ENCODE measurements around the gene ROR1. TPM values are rescaled to one million over a fixed set of nuclear protein-coding genes. Genes with fewer than 3 reads are reported as not detected.

ROR1 gene
- total and polyA plus RNA-seq, 9 donors = 3.0 to 26.1 (median 15.0) TPM

- Histone ChIP-seq H3K4me1 (ENCODE audit: insufficient read depth) (no peaks in the 10 kb centered on the region), H3K36me3 (no peaks in the 10 kb centered on the region), H3K27me3 (no peaks in the 10 kb centered on the region), H3K9me3 (no peaks in the 10 kb centered on the region), H3K27ac (no peak overlapping the region), H3K4me3 (no peak overlapping the region)
- intact Hi-C loops (cut with DNase I) = no loop called here
- no peak for DNase-seq
- TF ChIP-seq POLR2A (IDR thresholded peaks at IDR 0.05) (no peak), EP300 (IDR thresholded peaks at IDR 0.05) (no peak)
- TF ChIP-seq, protein P1, sequence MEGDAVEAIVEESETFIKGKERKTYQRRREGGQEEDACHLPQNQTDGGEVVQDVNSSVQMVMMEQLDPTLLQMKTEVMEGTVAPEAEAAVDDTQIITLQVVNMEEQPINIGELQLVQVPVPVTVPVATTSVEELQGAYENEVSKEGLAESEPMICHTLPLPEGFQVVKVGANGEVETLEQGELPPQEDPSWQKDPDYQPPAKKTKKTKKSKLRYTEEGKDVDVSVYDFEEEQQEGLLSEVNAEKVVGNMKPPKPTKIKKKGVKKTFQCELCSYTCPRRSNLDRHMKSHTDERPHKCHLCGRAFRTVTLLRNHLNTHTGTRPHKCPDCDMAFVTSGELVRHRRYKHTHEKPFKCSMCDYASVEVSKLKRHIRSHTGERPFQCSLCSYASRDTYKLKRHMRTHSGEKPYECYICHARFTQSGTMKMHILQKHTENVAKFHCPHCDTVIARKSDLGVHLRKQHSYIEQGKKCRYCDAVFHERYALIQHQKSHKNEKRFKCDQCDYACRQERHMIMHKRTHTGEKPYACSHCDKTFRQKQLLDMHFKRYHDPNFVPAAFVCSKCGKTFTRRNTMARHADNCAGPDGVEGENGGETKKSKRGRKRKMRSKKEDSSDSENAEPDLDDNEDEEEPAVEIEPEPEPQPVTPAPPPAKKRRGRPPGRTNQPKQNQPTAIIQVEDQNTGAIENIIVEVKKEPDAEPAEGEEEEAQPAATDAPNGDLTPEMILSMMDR (IDR thresholded peaks at IDR 0.05) = no peak
- 66 to 74% (median 69%) methylated on average over 5 of the region's 5 CpGs for WGBS, 3 donors
Observed at GRCh38 chr1:63827411-63828321, 53.8 kb downstream of the ROR1 start.

GRCh38 chr1:63828322-63829044 is 54.7 kb downstream of the ROR1 start:
- Histone ChIP-seq H3K36me3 (no peaks in the 10 kb centered on the region), H3K9me3 (no peaks in the 10 kb centered on the region), H3K4me1 (ENCODE audit: insufficient read depth) (peaks cover 3% of the 10 kb centered on the region), H3K27me3 (no peaks in the 10 kb centered on the region), H3K27ac (no peak overlapping the region), H3K4me3 (no peak overlapping the region)
- no peak for DNase-seq
- 94 to 97% (median 97%) methylated on average over 1 of the region's 1 CpG for WGBS, 3 donors
- intact Hi-C loops (cut with DNase I) = no loop called here
- TF ChIP-seq POLR2A (IDR thresholded peaks at IDR 0.05) (no peak), EP300 (IDR thresholded peaks at IDR 0.05) (no peak)
- TF ChIP-seq, protein P1 (IDR thresholded peaks at IDR 0.05) = no peak

- Histone ChIP-seq H3K36me3 (no peaks in the 10 kb centered on the region), H3K27ac (no peak overlapping the region), H3K4me1 (ENCODE audit: insufficient read depth) (peaks cover 3% of the 10 kb centered on the region), H3K4me3 (no peak overlapping the region), H3K9me3 (no peaks in the 10 kb centered on the region), H3K27me3 (no peaks in the 10 kb centered on the region)
- intact Hi-C loops (cut with DNase I) = no loop called here
- no peak for TF ChIP-seq POLR2A (IDR thresholded peaks at IDR 0.05)
- TF ChIP-seq, protein P1 (IDR thresholded peaks at IDR 0.05) = no peak
- no peak for TF ChIP-seq EP300 (IDR thresholded peaks at IDR 0.05)
- no peak for DNase-seq
- WGBS, 3 donors = 76 to 91% (median 86%) methylated on average over 11 of the region's 11 CpGs
Observed at GRCh38 chr1:63829349-63830327, 55.8 kb downstream of the ROR1 start.

DNA sequence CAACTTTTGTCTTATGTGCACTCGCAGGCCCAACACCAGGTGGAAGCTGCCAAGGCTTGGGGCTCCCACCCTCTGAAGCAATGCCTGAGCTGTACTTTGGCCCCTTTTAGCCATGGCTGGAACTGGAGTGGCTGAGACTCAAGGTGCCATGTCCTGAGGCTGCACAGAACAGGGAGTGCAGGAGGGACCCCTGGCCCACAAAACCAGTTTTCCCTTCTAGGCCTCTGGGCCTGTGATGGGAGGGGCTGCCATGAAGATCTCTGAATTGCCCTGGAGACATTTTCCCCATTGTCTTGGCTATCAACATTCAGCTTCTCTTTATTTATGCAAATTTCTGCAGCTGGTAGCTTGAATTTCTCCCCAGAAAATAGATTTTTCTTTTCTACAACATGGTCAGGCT is 57.6 kb downstream of the ROR1 start:
- H3K27ac ChIP-seq = no peak overlapping the region
- WGBS, 3 donors = 93 to 100% (median 95%) methylated on average over 1 of the region's 1 CpG
- no peaks in the 10 kb centered on the region for H3K27me3 ChIP-seq
- H3K4me1 ChIP-seq (ENCODE audit: insufficient read depth) = peaks cover 3% of the 10 kb centered on the region
- intact Hi-C loops (cut with DNase I) = no loop called here
- no peak overlapping the region for H3K4me3 ChIP-seq
- H3K36me3 ChIP-seq = no peaks in the 10 kb centered on the region
- H3K9me3 ChIP-seq = no peaks in the 10 kb centered on the region
- DNase-seq = no peak
- no peak for TF ChIP-seq EP300 (IDR thresholded peaks at IDR 0.05)
- no peak for TF ChIP-seq POLR2A (IDR thresholded peaks at IDR 0.05)
- TF ChIP-seq, protein P1 (IDR thresholded peaks at IDR 0.05) = no peak
